ENCODE results near the gene PPP1R2.

DNA sequence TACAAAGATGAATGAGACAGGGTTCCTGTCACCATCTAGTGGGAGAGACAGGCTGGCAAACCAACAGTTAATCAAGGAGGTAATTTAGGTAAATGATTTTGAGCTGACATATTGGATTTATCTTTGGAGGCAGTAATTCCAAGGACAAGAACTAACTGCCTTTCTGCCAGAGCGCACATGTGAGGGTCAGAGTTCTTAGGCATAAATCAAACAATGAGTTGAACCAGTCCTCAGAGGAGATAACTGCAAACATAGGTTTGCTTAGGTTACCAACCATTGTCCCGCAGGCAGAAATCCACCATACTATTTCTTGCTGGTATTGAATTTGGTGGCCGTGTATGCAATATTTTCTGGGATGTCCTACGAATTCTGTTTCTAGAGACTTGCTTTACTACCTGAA, 14.2 kb upstream of the PPP1R2 start:
- TF ChIP-seq, protein P1, sequence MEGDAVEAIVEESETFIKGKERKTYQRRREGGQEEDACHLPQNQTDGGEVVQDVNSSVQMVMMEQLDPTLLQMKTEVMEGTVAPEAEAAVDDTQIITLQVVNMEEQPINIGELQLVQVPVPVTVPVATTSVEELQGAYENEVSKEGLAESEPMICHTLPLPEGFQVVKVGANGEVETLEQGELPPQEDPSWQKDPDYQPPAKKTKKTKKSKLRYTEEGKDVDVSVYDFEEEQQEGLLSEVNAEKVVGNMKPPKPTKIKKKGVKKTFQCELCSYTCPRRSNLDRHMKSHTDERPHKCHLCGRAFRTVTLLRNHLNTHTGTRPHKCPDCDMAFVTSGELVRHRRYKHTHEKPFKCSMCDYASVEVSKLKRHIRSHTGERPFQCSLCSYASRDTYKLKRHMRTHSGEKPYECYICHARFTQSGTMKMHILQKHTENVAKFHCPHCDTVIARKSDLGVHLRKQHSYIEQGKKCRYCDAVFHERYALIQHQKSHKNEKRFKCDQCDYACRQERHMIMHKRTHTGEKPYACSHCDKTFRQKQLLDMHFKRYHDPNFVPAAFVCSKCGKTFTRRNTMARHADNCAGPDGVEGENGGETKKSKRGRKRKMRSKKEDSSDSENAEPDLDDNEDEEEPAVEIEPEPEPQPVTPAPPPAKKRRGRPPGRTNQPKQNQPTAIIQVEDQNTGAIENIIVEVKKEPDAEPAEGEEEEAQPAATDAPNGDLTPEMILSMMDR (IDR thresholded peaks at IDR 0.05), result no peak
- no peak for TF ChIP-seq POLR2A (IDR thresholded peaks at IDR 0.05)

All from Peyer's patch (tissue), 4 donors.